Gastroesophageal sphincter (tissue), 3 donors: ENCODE results near the gene IFNA2.

Source experiments
- EP300 ChIP-seq: sonication (generic); formaldehyde crosslinking; IDR thresholded peaks from one replicate; pipeline ENCODE4 v1.6.1; 2017; ENCODE audit warnings: antibody characterized with exemption, mild to moderate bottlenecking
- POLR2A ChIP-seq, 2 donors: fragments of 450-650 bp; IDR thresholded peaks; one replicate each; pipeline ENCODE4 v1.6.1; 2017; ENCODE audit warnings: antibody characterized with exemption in 2 of 2, mild to moderate bottlenecking in 2 of 2, moderate library complexity in 1 of 2
- POLR2AphosphoS5 ChIP-seq: sonication (generic); formaldehyde crosslinking; IDR thresholded peaks from one replicate; pipeline ENCODE4 v1.6.1; 2017; ENCODE audit warnings: antibody characterized with exemption
- TF ChIP-seq, protein P1 (sequence below), 4 experiments: fragments of 200-600 bp in 2 of 4; fragments of 450-650 bp in 2 of 4; sonication (generic) in 1 of 4; IDR thresholded peaks; one replicate each; pipeline ENCODE4 v1.5.1; 2017 to 2019; ENCODE audit warnings: antibody characterized with exemption in 4 of 4, mild to moderate bottlenecking in 2 of 4, moderate library complexity in 2 of 4

DNA sequence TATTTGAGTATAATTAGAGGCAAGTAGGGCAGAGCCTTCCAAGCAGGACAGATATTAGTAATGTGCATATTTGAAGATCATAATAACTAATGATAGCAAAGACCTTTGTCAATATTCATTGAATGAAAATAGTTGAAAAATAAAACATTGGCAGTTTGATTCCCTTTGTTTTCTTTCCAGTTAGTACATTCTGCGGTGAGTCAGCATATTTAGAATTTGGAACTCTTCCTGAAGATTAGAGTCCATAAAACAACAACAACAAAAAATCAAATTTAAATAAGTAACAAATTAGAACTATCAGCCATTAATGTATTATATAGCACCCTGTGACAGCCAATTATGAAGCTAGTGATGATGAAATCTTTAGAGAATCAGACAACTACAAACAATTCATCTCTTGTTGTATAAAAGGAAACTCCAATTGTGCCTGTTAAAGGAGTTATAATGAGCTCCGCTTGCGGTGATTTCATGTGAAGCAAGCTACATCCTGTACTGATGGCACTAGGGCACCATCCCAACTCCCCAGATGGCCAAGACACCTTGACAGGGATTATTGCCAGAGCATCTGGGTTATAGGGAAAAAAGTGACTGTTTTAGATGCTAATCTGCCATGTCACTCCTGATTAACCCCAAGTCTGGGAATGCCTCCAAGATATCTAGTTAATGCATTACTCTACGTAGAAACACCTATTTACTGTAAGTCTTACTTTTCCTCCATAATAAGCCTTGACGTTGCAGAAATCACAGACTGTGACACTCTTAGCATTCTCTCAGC is 30.5 kb upstream of the IFNA2 start:
- TF ChIP-seq POLR2A (IDR thresholded peaks at IDR 0.05) (no peak), EP300 (no peak), POLR2AphosphoS5 (no peak)
- TF ChIP-seq, protein P1, sequence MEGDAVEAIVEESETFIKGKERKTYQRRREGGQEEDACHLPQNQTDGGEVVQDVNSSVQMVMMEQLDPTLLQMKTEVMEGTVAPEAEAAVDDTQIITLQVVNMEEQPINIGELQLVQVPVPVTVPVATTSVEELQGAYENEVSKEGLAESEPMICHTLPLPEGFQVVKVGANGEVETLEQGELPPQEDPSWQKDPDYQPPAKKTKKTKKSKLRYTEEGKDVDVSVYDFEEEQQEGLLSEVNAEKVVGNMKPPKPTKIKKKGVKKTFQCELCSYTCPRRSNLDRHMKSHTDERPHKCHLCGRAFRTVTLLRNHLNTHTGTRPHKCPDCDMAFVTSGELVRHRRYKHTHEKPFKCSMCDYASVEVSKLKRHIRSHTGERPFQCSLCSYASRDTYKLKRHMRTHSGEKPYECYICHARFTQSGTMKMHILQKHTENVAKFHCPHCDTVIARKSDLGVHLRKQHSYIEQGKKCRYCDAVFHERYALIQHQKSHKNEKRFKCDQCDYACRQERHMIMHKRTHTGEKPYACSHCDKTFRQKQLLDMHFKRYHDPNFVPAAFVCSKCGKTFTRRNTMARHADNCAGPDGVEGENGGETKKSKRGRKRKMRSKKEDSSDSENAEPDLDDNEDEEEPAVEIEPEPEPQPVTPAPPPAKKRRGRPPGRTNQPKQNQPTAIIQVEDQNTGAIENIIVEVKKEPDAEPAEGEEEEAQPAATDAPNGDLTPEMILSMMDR (IDR thresholded peaks at IDR 0.05): no peak
